ENCODE results near the gene MEIS2. TPM values are rescaled to one million over a fixed set of nuclear protein-coding genes. Genes with fewer than 3 reads are reported as not detected.

MEIS2 gene
- total RNA-seq, 4 donors from 2014 or later, result 14.8 to 28.4 (median 20.4) TPM

DNA sequence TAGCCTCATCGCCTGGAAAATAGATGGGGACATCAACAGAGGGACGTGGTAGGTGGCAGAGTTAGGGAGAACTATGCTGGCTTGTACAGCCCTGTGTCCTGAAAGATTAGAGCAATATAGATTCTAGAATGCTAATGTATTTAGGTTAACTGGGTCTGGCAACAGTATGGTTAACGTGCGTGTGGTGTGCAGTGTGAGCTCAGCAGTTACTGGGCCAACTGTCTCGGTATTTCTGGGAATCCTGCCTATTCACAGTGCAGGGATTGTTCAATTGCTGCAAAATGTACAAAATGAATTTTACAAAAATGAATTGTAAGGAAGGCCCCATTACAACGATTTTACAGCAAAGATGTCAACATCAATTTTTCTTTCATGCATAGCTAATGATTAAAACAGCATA, 20.6 kb downstream of the MEIS2 start:
- WGBS, 2 donors, result 57 to 64% methylated on average over 6 of the region's 6 CpGs
- no peak for TF ChIP-seq POLR2A (IDR thresholded peaks at IDR 0.05)
- TF ChIP-seq, protein P1, sequence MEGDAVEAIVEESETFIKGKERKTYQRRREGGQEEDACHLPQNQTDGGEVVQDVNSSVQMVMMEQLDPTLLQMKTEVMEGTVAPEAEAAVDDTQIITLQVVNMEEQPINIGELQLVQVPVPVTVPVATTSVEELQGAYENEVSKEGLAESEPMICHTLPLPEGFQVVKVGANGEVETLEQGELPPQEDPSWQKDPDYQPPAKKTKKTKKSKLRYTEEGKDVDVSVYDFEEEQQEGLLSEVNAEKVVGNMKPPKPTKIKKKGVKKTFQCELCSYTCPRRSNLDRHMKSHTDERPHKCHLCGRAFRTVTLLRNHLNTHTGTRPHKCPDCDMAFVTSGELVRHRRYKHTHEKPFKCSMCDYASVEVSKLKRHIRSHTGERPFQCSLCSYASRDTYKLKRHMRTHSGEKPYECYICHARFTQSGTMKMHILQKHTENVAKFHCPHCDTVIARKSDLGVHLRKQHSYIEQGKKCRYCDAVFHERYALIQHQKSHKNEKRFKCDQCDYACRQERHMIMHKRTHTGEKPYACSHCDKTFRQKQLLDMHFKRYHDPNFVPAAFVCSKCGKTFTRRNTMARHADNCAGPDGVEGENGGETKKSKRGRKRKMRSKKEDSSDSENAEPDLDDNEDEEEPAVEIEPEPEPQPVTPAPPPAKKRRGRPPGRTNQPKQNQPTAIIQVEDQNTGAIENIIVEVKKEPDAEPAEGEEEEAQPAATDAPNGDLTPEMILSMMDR (IDR thresholded peaks at IDR 0.05), result no peak
- Histone ChIP-seq H3K27me3 (no peaks in the 10 kb centered on the region), H3K4me1 (no peaks in the 10 kb centered on the region), H3K9me3 (no peaks in the 10 kb centered on the region), H3K36me3 (no peaks in the 10 kb centered on the region), H3K4me3 (replicated peaks in 1 of 3) (no peak overlapping the region), H3K27ac (no peak overlapping the region)
- intact Hi-C loops (cut with DNase I), result no loop called here
- DNase-seq, result no peak

DNA sequence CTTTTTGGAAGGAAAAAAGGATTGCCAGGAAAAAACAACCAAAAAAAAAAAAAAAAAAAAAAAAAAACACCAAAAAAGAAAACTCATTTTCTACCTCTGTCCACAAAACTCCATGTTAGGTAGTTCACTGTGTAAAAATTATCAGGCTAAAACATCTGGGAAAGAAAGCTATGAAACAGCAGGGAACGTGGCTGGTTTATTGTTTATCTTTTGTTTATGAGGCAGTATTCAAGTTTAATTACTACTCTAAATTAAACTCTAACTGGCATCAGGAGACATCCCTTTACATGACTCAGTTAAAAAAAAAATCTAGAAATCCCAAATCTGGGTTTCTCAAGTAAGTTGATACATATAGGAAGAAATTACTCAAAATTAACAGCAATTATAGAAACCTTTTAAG, 21.8 kb downstream of the MEIS2 start:
- Histone ChIP-seq H3K4me1 (no peaks in the 10 kb centered on the region), H3K4me3 (replicated peaks in 1 of 3) (no peak overlapping the region), H3K27me3 (no peaks in the 10 kb centered on the region), H3K9me3 (no peaks in the 10 kb centered on the region), H3K36me3 (no peaks in the 10 kb centered on the region), H3K27ac (no peak overlapping the region)
- intact Hi-C loops (cut with DNase I), result no loop called here
- TF ChIP-seq, protein P1 (IDR thresholded peaks at IDR 0.05), result no peak
- TF ChIP-seq POLR2A (IDR thresholded peaks at IDR 0.05), result no peak
- 61 to 76% methylated on average over 1 of the region's 1 CpG for WGBS, 2 donors
- no peak for DNase-seq

DNA sequence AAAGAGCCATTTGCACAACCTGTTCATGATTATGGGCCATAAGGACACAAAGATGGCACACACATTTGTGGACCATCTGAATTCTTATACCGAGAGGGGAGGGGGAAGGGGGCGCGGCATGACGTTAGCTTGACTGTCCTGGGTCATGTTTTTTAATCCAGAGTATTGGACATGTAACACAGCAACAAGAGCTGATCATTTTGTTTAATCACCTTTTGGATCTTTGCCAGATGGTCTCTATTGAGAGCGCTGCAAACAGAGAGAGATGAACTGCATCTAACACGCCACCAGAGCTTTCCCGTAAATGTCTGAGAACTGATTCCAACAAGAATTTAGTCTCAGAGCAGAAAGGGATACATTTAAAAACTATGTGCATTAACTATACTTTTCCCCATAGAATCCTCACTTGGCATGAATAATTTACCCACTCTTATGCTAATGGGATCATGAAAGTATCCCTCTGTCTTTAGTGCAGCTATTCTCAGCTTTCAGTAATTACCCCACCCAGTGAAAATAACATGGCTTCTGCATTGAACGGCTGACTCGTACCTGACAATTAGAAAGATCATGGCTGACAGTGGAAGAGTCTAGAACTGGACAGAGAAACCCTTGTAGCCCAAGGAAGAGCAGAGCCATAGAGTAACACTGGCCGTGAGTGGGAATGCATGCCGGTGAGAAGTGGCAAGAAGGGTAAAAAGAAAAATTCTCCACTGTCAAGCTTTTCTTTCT, 22.6 kb downstream of the MEIS2 start:
- H3K27me3 ChIP-seq, result no peaks in the 10 kb centered on the region
- TF ChIP-seq, protein P1 (IDR thresholded peaks at IDR 0.05), result no peak
- no peak for TF ChIP-seq POLR2A (IDR thresholded peaks at IDR 0.05)
- H3K36me3 ChIP-seq, result no peaks in the 10 kb centered on the region
- no peaks in the 10 kb centered on the region for H3K9me3 ChIP-seq
- no peaks in the 10 kb centered on the region for H3K4me1 ChIP-seq
- no peak overlapping the region for H3K27ac ChIP-seq
- WGBS, 2 donors, result 82 to 94% methylated on average over 10 to 11 of the region's 11 CpGs
- intact Hi-C loops (cut with DNase I), result no loop called here
- no peak overlapping the region for H3K4me3 ChIP-seq (replicated peaks in 1 of 3)
- no peak for DNase-seq

DNA sequence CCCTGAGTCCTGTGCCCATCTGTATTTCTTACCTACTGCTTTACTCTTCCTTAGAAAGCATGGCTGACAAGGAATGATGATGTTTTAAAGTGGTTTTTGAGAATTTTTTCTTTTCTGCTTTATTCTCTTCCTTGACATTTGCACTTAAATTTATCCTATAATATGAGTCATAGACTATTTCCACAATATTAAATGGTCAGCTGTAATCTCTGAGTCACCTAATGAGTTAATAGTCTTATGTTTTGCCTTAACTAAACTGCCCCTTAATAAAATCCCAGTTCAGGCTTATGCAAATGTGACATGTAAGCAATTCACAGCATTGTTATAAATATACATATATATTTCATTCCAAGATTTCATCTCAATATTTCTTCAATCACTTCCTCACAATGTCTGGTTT, 23.8 kb downstream of the MEIS2 start:
- Histone ChIP-seq H3K9me3 (no peaks in the 10 kb centered on the region), H3K36me3 (no peaks in the 10 kb centered on the region), H3K4me3 (replicated peaks in 1 of 3) (no peak overlapping the region), H3K27ac (no peak overlapping the region), H3K4me1 (no peaks in the 10 kb centered on the region), H3K27me3 (no peaks in the 10 kb centered on the region)
- TF ChIP-seq POLR2A (IDR thresholded peaks at IDR 0.05), result no peak
- TF ChIP-seq, protein P1 (IDR thresholded peaks at IDR 0.05), result no peak
- intact Hi-C loops (cut with DNase I), result no loop called here
- DNase-seq, result no peak

DNA sequence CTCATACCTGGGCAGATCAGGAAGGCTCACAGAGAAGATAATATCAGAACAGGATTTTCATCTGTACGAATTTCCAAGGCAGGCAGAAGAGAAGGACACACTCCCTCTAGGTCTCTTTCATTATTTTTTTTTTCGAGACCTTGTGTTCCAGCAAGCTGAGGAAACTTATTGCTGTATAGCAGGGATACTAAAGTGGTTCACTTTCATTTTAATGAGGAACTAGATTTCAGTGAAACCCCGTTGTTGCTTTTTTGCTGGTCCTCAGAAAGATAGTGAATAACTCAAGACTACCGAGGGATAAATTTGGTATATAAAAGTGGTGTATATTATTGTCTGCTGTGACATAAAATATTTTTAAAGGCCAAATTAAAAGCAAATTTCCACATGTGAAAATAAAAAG, 24.6 kb downstream of the MEIS2 start:
- WGBS, 2 donors, result 86 to 88% methylated on average over 4 of the region's 4 CpGs
- TF ChIP-seq, protein P1 (IDR thresholded peaks at IDR 0.05), result no peak
- TF ChIP-seq POLR2A (IDR thresholded peaks at IDR 0.05), result no peak
- Histone ChIP-seq H3K4me1 (no peaks in the 10 kb centered on the region), H3K27me3 (no peaks in the 10 kb centered on the region), H3K4me3 (replicated peaks in 1 of 3) (no peak overlapping the region), H3K36me3 (no peaks in the 10 kb centered on the region), H3K9me3 (no peaks in the 10 kb centered on the region), H3K27ac (no peak overlapping the region)
- no peak for DNase-seq
- intact Hi-C loops (cut with DNase I), result no loop called here

Measured in thyroid gland (tissue), 4 donors.